Measurements from ENCODE around the gene PCGF1.

The PCGF1 gene

GRCh38 chr2:74536166-74536950, 28.9 kb upstream of the PCGF1 start:
- DNase-seq = no peak

GRCh38 chr2:74535440-74535965, 28.0 kb upstream of the PCGF1 start:
- no peak for DNase-seq

DNA sequence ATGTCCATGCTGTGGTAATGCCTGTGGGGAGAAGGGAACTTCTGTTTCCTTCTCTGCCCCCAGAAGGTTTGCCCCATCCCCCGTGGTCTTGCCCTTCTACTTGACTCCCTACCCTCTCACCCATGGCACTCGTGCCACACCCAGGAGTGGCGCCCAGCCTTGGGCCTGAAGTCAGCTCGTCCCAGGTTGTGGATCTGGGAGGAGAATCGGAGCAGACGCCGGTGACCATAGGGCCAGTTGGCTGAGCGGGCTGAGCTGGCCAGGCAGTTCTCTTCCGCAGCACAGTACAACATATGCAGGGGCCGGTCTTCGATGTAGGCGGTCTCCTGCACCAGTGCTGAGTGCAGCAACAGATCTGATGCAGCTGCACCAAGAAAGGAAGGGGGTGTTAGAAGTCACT, 26.9 kb upstream of the PCGF1 start:
- DNase-seq = no peak

- no peak for DNase-seq
Measured at GRCh38 chr2:74533464-74533863, 26.0 kb upstream of the PCGF1 start.

DNA sequence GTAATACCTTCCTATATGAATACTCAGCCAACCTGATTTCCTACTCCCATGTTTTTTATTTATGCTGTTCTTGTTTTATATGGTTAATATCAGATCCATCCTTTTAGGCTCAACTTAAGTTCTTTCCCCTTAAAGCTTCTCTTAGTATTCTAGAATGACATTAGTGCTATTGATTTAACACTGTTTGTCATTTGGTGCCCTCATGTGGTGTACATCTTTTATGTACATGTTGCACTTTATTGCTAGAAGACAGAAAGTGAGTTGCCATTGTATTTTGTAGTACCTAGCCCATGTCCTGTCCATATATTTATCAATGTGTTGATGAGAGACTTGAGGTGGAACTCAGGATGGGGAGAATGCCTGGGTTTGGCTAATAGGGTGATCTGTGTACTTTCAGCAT, 24.7 kb upstream of the PCGF1 start:
- no peak for DNase-seq

DNA sequence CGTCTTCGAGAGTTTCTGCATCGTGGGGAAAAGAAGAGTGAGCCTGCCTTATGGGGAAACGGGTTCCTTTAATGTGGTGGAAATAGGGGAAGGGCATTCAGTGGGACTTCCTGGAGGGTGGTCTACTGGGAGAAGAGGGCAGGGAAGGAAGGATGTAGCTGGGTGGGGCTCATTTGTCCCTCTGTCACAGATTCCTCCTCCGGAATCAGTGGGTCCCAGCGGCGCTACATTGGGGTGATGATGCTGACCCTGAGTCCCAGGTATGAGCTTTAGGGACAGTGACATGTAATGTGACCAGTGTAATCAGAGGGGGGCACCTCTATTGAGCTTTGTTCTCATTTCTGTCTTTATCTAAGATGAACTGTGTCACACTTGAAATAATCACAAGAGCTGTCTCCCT, 24.2 kb upstream of the PCGF1 start:
- DNase-seq = no peak

DNA sequence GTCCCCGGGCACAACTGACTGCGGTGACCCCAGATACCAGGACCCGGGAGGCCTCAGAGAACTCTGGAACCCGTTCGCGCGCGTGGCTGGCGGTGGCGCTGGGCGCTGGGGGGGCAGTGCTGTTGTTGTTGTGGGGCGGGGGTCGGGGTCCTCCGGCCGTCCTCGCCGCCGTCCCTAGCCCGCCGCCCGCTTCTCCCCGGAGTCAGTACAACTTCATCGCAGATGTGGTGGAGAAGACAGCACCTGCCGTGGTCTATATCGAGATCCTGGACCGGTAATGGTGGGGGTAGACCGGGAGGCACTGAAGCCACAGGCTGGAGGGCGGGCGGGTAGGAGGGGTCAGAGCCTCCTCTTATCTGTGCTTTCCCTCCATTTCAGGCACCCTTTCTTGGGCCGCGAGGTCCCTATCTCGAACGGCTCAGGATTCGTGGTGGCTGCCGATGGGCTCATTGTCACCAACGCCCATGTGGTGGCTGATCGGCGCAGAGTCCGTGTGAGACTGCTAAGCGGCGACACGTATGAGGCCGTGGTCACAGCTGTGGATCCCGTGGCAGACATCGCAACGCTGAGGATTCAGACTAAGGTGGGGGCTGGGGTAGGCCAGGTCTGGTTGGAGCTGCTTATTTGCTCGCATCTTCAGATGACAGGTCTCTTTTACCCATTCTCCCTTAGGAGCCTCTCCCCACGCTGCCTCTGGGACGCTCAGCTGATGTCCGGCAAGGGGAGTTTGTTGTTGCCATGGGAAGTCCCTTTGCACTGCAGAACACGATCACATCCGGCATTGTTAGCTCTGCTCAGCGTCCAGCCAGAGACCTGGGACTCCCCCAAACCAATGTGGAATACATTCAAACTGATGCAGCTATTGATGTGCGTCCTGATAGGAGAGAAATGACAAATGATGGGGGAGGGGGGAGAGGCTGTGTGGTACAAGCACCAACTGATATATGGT, 23.0 kb upstream of the PCGF1 start:
- peak; percentile 50 for DNase-seq

- DNase-seq = peak; percentile 87
Measured at GRCh38 chr2:74529357-74530238, 22.1 kb upstream of the PCGF1 start, which contains the start of the genes AUP1 and HTRA2. AUP1 (minus strand) TSS chr2:74529706; CDS start chr2:74529629, 77 bp downstream. HTRA2 (plus strand) TSS chr2:74529933; CDS start chr2:74530007, 74 bp downstream.

DNA sequence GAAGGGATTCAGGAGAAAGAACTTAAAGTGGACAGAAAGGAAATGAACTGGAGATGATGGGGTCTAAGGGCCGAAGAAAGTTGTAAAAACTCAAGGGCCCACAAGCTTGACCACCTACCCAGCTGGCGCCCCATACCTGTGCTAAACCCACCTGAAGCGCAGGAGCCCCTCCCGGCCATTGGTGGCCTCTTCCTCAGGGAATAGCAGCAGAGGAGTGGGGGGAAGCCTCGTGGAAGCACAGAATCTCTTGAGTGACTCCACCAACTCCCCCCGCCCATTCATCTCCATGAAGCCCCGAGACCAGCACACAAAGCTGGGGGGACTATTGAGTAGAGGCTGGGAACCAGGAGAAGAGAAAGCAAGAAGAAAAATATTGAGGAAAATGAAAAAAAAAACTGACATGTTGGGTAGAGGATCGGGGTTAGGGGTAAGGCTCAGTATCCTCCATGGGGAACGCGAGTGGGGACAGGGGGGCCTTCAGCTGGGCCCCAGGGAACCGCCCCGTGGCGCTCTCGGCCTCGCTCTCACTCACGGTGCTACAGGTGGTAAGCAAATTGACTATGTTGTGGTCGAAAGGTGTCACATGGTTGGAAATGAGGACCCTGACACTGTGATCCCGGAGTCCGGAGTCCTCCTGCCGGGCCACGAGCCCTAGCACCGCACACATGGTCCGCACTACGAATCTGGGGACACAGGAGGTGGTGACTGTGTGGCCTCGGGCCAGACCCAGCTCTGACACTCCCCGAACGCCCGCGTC, 21.3 kb upstream of the PCGF1 start:
- DNase-seq = no peak

GRCh38 chr2:74527741-74528140, 20.2 kb upstream of the PCGF1 start:
- no peak for DNase-seq

GRCh38 chr2:74526649-74527230, 19.2 kb upstream of the PCGF1 start:
- no peak for DNase-seq

- peak; percentile 28 for DNase-seq
Measured at GRCh38 chr2:74525717-74526648, 18.5 kb upstream of the PCGF1 start, which contains the start of gene DQX1. DQX1 (minus strand) TSS chr2:74526231; CDS start chr2:74525729, 502 bp downstream.

- DNase-seq = no peak
Measured at GRCh38 chr2:74524955-74525716, 17.6 kb upstream of the PCGF1 start.

- DNase-seq = no peak
Measured at GRCh38 chr2:74524005-74524404, 16.5 kb upstream of the PCGF1 start.

DNA sequence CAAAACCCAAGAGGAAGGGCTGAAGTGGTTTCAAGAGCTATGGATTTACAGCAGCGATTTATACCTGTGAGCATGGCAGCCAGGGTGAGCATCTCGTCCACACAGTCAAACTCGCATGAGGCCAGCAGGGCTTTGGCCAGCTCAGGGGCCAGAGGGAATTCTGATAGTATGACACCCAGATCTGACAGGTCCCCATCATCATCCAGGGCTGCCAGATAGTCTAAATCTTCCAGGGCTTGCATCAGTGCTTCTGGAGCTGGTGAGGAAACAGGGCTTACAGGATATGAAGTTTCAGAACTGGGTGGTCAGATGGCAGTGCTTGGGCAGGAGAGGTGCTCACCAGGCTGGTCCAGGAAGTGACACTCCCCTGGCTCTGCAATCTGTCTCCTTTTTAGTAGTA, 15.0 kb upstream of the PCGF1 start:
- no peak for DNase-seq

DNA sequence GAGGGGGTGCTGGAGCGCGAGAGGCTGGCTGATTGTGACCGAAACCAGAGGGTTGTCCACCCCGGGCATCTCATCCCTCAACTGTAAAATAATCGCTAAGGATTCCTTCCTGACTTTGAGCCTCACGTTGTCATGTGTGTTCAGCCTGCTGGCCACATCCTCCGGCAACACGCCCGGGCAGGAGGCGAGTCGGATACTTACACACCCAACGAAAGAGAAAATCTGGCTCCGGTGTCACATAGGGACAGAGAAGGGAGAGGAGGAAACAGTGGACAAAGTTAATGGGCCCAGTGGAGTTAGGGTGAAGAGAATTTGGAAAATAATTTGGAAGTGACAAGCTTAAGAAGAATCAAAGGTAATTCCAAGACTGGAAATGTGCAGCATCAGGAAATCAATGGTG, 9.2 kb upstream of the PCGF1 start:
- no peak for DNase-seq

DNA sequence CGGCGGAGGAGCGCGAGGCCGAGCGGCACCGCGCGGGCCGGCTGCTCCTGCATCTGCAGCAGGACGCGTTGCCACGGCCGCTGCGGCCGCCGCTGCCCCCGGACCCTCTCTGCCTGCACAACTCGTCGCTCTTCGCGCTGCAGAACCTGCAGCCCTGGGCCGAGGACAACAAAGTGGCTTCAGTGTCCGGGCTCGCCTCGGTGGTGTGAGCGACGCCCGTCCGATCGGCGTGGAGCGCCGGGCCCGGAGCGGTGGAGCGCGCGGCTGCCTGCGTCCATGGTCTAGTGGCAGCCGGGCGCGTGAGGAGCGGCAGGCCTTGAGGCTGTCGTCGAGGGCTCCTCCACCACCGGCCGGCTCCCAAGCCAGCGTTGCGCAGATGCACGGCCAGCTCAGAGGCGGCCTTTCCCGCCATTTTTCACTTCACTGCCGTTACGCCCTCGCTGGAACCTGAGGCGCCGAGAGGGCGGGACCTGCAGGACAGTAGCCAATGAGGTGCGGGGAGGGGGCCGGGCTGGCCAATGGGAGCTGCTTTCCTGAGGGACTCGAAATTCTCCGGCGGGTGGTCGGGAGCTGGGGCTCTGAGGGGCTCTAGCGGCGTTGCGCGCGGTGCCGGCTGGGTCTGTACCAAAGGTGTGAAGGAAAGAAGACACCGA, 8.6 kb upstream of the PCGF1 start:
- DNase-seq = peak; percentile 81

DNA sequence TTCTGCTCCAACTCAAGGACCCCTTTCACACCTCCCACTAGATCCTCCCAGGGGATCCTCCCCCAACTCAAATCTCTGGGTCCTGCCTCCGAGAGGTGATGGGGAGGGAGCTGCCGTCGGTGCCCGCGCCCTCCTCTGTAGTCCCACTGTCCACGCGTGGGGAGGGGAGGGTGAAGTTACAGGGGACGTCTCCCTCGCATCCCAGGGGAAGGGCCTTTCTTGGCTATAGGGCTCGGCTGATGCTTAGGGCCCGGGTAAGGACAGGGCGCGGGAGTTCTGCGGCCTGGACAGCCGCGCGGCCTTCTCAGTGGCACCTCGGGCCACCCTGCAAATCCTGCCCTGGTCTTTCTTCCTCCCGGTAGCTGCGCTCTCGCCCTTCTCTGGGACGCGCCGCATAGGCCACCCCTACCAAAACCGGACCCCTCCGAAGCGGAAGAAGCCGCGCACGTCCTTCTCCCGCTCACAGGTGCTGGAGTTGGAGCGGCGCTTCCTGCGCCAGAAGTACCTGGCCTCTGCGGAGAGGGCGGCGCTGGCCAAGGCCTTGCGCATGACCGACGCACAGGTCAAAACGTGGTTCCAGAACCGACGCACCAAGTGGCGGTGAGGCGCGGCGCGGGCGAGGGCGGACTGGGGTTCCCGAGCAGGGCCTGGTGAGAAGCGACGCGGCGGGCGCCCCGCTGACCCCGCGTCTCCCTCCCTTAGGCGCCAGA, 7.9 kb upstream of the PCGF1 start:
- DNase-seq = peak; percentile 15

Data from CD4-positive, alpha-beta T cell treated with Interleukin-6 for 4 hours (primary cell).